ENCODE data around the gene SLIT3.

DNA sequence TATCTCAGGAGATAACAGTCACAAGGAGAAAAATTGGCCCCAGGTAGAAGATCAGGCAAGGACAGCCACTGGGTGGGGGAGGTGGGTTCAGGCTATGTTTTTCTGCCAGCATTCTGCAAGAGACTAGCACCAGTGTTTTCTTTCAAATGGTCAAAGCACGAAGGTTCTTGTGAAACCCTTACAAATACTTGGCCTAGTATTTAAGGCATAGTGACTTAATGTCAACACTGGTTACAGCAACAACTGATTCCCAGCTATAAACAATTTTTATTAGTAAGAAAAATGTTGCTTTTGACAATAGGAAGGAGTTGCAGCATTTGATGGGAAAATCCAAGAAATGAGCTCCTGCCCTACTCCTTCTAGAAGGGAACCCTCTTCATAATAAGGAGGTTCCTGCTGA, 349.6 kb downstream of the SLIT3 start:
- TF ChIP-seq SNAI2 (CRISPR knock-in tag; IDR thresholded peaks at IDR 0.05) = no peak
- TF ChIP-seq TOX (CRISPR knock-in tag; IDR thresholded peaks at IDR 0.05; ENCODE audit: borderline replicate concordance) = no peak
- TF ChIP-seq, protein P1, sequence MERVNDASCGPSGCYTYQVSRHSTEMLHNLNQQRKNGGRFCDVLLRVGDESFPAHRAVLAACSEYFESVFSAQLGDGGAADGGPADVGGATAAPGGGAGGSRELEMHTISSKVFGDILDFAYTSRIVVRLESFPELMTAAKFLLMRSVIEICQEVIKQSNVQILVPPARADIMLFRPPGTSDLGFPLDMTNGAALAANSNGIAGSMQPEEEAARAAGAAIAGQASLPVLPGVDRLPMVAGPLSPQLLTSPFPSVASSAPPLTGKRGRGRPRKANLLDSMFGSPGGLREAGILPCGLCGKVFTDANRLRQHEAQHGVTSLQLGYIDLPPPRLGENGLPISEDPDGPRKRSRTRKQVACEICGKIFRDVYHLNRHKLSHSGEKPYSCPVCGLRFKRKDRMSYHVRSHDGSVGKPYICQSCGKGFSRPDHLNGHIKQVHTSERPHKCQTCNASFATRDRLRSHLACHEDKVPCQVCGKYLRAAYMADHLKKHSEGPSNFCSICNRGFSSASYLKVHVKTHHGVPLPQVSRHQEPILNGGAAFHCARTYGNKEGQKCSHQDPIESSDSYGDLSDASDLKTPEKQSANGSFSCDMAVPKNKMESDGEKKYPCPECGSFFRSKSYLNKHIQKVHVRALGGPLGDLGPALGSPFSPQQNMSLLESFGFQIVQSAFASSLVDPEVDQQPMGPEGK (CRISPR knock-in tag; IDR thresholded peaks at IDR 0.05; ENCODE audit: borderline replicate concordance) = no peak
- no peak for TF ChIP-seq OSR1 (CRISPR knock-in tag; IDR thresholded peaks at IDR 0.05)
- TF ChIP-seq ESRRG (CRISPR knock-in tag; IDR thresholded peaks at IDR 0.05) = no peak
- TF ChIP-seq ZFP3 (CRISPR knock-in tag; IDR thresholded peaks at IDR 0.05) = no peak
- no peak for TF ChIP-seq CSDC2 (CRISPR knock-in tag; IDR thresholded peaks at IDR 0.05)

All from SK-N-SH treated with all-trans-retinoic acid at 6 μM for 48 hours (cell line).